GM12865 (cell line): ENCODE results near the gene LRRC1.

Source experiments
- DNase-seq: peaks from one replicate; pipeline ENCODE4 v3.0.0; 2010; ENCODE audit warnings: low read depth
- H3K4me3 ChIP-seq: 2 replicates; pipeline ENCODE4 v1.5.1; 2011; ENCODE audit warnings: mild to moderate bottlenecking, low read depth, low read length, control low read depth
- TF ChIP-seq, protein P1 (sequence below): IDR thresholded peaks from 2 replicates; pipeline ENCODE4 v1.5.1; 2011; ENCODE audit warnings: low read length, control low read depth, low read depth, inconsistent platforms; ENCODE audit not compliant: insufficient read depth; ENCODE audit errors: missing control alignments

Gene LRRC1

DNA sequence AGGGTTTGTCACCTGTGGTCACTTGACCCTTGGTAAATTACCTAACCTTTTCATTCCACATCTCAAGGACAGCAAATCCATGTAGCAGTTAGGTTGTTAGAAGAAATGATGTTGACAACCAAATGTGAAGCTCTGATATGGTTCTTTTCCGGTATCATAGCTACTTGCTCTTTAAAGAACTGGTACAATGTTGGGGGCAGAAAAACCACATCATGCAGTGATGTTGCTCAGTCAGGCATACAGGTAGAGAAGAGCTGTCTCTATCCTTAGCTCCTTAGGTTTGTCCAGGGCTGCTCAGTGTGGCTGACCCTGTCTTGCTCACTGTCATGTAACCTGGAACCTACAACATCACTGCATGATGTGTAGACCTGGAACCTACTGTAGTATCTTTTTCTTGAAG is 135.5 kb downstream of the LRRC1 start:
- TF ChIP-seq, protein P1, sequence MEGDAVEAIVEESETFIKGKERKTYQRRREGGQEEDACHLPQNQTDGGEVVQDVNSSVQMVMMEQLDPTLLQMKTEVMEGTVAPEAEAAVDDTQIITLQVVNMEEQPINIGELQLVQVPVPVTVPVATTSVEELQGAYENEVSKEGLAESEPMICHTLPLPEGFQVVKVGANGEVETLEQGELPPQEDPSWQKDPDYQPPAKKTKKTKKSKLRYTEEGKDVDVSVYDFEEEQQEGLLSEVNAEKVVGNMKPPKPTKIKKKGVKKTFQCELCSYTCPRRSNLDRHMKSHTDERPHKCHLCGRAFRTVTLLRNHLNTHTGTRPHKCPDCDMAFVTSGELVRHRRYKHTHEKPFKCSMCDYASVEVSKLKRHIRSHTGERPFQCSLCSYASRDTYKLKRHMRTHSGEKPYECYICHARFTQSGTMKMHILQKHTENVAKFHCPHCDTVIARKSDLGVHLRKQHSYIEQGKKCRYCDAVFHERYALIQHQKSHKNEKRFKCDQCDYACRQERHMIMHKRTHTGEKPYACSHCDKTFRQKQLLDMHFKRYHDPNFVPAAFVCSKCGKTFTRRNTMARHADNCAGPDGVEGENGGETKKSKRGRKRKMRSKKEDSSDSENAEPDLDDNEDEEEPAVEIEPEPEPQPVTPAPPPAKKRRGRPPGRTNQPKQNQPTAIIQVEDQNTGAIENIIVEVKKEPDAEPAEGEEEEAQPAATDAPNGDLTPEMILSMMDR, result no peak

DNA sequence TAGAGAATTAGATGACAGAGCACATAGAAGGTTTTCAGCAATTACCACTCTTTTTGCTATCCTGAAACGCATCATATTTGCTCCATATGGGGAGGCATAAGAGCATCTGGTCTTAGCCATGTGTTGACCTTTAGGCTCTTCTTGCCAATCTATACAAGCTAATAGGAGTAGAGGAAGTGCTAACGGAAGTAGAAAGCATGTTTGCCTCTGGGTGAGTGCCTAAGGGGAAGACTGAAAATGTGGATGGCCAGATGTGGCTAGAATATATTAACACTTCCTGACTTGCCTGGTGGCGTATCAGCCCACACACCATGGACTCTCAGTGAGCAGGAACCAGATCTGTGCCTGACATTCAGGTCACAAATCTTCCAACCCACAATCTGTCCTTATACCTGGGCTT is 136.3 kb downstream of the LRRC1 start:
- TF ChIP-seq, protein P1, result no peak
- DNase-seq, result no peak
- no peak overlapping the region for H3K4me3 ChIP-seq

More for the DNA sequence above, 135.5 kb downstream of the LRRC1 start:
- no peak for DNase-seq
- no peak overlapping the region for H3K4me3 ChIP-seq

DNA sequence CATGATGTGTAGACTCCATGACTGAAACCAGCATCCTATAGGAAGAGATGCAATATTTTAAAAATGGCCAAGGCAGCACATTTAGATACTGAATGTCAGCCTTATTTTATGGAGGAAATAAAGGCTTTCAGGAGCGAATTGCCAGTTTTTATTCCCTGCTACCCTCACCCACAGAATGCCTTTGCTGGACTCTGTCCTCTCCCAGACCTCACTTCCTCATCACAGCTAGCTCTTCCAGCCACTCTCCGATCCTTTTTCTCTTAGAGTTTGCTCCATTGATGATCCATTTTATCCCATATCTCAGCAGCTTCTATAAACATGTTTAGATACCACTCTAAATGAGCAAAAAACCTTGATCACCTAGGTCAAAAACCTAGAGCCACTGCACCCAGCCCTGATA is 137.7 kb downstream of the LRRC1 start:
- no peak overlapping the region for H3K4me3 ChIP-seq
- TF ChIP-seq, protein P1, result no peak
- no peak for DNase-seq

DNA sequence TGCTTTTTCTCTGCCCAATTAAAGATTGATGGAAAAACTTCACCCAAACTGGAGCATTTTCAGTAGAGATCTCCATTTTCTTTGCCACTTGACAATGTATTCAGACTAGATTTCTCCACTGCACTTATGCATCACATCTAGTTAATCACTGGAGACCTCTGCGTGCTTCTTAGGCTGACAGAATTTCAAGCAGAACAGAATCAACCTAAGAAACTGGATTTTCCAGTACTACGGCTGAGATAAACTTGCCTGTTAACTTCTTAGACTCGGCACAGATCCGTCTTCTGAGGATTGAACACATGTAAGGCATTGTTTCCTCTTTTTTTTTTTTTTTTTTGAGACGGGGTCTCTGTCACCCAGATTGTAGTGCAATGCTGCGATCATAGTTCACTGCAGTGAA is 139.2 kb downstream of the LRRC1 start:
- TF ChIP-seq, protein P1, result no peak
- DNase-seq, result no peak
- H3K4me3 ChIP-seq, result no peak overlapping the region

DNA sequence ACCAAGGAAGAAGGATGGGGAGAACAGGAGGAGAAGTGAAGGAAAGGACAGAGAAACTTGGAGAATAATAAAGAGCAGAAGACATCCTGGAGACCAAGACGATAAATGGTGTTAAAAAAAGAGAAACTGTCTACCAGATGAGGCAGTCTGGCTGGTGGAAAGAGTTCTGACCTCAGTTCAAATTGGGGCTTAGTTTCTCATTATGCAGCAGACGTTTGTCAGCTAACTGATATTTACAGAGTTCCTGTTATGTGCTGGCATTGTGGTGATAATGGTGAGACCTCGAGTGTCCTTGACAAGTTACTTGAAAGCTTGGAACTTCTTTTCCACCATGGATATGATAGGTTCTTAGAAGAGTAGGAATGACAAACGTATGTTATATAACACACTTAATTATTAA is 142.7 kb downstream of the LRRC1 start:
- TF ChIP-seq, protein P1, result no peak
- no peak for DNase-seq
- no peak overlapping the region for H3K4me3 ChIP-seq

DNA sequence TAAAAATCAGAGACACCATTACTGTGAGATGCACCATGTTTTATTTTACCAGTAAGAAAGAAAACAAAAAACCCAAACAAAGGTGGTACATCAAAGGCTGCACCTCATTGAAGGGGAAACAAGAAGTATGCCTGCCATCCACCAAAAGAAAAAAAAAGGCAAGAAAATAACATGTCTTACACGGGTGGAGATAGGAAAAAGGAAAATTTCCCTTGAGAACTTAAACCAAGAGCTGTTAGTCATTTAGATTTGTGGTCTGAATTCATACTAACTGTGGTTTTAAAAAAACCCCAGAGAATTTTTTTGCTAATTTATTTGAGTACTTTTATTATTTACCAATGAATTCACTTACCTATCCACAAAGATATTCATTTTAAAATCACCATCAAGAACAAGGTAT is 144.0 kb downstream of the LRRC1 start:
- TF ChIP-seq, protein P1, result no peak
- DNase-seq, result no peak
- no peak overlapping the region for H3K4me3 ChIP-seq

DNA sequence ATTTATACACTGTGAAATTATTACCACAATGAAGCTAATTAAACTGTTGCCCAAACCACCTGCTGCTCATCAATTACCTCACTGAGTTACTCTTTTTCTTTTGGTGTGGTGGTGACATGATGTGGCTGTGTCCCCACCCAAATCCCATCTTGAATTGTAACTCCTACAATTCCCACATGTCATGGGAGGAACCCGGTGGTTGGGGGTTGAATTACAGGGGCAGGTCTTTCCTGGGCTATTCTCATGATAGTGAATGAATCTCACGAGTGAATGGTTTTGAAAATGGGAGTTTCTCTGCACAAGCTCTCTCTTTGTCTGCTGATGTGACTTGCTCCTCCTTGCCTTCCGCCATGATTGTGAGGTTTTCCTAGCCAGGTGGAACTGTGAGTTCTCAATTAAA is 145.0 kb downstream of the LRRC1 start:
- H3K4me3 ChIP-seq, result no peak overlapping the region
- no peak for DNase-seq
- TF ChIP-seq, protein P1, result no peak
